BLaER1 (cell line): ENCODE measurements around the gene B2M.

Source experiments
- H3K27ac ChIP-seq: shearing (Covaris generic); formaldehyde crosslinking; 2 replicates; pipeline ENCODE4 v1.8.1; 2022
- H3K27me3 ChIP-seq: shearing (Covaris generic); formaldehyde crosslinking; 2 replicates; pipeline ENCODE4 v1.8.1; 2022
- H3K36me3 ChIP-seq: shearing (Covaris generic); formaldehyde crosslinking; 2 replicates; pipeline ENCODE4 v1.8.1; 2022
- H3K4me1 ChIP-seq: shearing (Covaris generic); formaldehyde crosslinking; 2 replicates; pipeline ENCODE4 v1.8.1; 2022
- H3K4me2 ChIP-seq: shearing (Covaris generic); formaldehyde crosslinking; 2 replicates; pipeline ENCODE4 v1.8.1; 2022
- H3K4me3 ChIP-seq: shearing (Covaris generic); formaldehyde crosslinking; 2 replicates; pipeline ENCODE4 v1.8.1; 2022
- H3K9ac ChIP-seq: shearing (Covaris generic); formaldehyde crosslinking; 2 replicates; pipeline ENCODE4 v1.8.1; 2022
- H3K9me3 ChIP-seq: shearing (Covaris generic); formaldehyde crosslinking; 2 replicates; pipeline ENCODE4 v1.8.1; 2022
- H4K20me1 ChIP-seq: shearing (Covaris generic); formaldehyde crosslinking; 2 replicates; pipeline ENCODE4 v1.8.1; 2022
- Cebpa-rat ChIP-seq: shearing (Covaris generic); IDR thresholded peaks from 2 replicates; pipeline ENCODE4 v1.8.1; 2022

B2M gene

DNA sequence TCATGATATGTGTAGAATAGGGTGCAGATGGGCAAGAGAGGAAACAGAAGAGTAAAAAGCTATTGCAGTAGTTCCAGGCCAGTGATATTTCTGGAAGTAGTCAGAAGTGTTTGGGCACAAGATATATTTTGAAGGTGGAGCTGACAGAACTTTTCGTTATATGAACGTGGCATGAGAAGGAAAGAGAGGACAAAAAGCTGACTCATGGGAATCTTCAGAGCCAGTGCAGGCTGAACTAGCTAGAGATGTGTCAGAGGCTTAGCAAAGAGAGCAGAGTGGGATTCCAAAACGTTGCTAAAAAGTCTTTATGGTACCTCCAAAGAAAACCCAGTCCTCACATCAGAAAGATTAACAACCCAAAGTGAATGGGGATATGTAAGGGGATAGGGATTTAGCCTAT lies 53.7 kb downstream of the B2M start:
- TF ChIP-seq Cebpa-rat, result no peak
- Histone ChIP-seq H3K4me1 (no peaks in the 10 kb centered on the region), H3K27ac (no peak overlapping the region), H3K4me3 (no peak overlapping the region), H3K9ac (no peak overlapping the region), H3K36me3 (no peaks in the 10 kb centered on the region), H3K27me3 (no peaks in the 10 kb centered on the region), H3K4me2 (no peak overlapping the region), H3K9me3 (peaks cover 10% of the 10 kb centered on the region), H4K20me1 (no peaks in the 10 kb centered on the region)
